Cerebellar nuclear complex (tissue), 1 donor: ENCODE measurements around the gene OR6K2.
"Not testable (repeated sequence)": the region's sequence is repeated elsewhere in the genome, so short reads cannot be mapped to it uniquely, and the experiment has no call there.

Experiments used
- DNase-seq, 2 experiments: peaks; one replicate each; lab custom pipeline; 2025; lab: John Stamatoyannopoulos, UW

OR6K2 gene, protein sequence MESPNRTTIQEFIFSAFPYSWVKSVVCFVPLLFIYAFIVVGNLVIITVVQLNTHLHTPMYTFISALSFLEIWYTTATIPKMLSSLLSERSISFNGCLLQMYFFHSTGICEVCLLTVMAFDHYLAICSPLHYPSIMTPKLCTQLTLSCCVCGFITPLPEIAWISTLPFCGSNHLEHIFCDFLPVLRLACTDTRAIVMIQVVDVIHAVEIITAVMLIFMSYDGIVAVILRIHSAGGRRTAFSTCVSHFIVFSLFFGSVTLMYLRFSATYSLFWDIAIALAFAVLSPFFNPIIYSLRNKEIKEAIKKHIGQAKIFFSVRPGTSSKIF

DNA sequence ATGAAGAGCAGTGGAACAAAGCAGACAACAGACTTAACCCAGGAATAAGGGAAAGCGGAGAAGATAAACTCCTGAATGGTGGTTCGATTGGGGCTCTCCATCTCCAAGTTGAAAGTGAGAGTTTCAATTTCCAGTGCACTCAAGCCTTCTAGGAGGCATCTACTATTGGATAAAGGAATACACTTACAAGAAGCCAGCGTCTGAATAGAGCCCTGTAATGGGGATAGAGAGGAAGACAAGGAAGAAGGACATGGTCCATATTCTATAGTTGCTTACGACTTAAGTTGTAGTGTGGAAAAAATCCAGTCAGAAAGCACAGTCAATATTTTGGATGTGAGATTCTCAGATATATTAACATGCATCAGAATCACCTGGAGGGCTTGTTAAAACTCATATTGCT, at the start of gene OR6K2:
Gene OR6K2 (minus strand): TSS at position 101 of the 400 bp plus-strand sequence. CDS start 0 bp downstream, at position 101.
- no peak for DNase-seq

DNA sequence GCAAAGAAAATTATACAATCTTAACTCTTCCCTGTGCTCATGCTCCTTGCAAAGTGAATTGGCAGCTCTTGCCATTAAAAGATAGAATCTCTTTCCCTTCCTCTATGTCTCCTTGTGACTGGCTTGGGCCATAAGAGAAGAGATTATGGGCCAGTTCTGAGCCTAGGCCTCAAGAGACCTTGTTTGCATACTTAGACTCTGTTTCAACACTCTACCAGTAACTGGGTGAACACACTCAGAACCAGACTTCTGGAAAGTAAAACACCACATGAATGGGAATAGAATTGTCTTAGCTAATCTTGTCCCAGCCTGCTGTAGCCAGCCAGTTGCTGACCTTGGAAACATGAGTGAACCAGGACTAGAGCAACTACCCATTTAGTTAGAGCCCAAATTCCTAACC, 35.4 kb upstream of the OR6K2 start:
- DNase-seq: no peak

DNA sequence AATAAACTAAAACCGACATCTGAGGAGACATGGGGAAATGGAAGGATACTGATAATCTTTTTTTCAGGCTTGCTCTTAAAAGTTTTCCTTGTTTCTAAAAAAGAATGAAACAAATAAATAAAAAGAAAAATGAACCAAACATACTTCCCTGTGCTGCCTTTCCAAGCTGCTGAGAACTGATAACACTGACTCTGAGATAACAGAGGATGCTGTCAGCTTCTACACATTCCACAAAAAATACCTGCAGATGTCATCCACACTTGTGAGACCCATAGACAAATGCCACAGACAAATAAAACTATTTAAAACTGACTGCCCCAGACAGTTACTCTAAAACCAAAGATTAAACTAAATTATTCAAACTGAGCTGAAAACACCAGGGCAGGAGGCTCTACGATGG, 32.1 kb upstream of the OR6K2 start:
- no peak for DNase-seq

DNA sequence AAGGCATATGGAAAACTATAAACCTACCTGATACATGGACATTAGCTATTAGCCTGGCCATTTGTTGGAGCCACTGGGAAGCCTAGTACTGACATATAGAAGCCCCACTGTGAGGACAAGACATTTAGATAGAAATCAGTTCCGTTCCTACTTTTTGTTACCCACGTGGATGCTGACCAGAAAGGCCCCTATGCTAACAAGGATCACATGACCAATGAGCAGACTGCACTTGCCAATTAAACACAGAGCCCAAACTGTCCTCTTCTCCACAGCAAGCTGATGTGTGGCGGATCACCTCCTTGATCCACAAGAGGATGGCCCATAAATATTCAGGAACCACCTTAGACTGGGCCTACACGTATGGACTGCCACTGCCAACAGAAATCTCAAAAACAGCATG, 31.3 kb upstream of the OR6K2 start:
- DNase-seq: no peak

DNA sequence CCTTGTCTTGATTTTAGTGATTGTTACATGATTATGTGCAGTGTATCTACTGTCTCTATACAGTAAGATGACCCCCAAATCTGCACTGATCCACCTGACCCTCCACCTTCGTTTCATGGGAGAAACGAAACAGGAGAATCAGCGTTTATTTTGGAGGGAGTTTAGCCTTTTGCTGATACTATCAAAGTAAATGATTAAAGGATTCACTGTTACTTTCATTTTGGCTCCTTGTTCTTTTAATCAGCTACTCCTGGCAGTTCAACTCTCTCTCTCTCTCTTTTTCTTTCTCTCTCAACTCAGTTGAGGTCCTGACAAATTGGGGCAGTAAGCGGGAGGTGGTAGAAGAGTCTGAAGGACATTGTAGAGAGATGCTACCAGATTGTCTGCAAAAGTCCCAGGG, 30.0 kb upstream of the OR6K2 start:
- no peak for DNase-seq

DNA sequence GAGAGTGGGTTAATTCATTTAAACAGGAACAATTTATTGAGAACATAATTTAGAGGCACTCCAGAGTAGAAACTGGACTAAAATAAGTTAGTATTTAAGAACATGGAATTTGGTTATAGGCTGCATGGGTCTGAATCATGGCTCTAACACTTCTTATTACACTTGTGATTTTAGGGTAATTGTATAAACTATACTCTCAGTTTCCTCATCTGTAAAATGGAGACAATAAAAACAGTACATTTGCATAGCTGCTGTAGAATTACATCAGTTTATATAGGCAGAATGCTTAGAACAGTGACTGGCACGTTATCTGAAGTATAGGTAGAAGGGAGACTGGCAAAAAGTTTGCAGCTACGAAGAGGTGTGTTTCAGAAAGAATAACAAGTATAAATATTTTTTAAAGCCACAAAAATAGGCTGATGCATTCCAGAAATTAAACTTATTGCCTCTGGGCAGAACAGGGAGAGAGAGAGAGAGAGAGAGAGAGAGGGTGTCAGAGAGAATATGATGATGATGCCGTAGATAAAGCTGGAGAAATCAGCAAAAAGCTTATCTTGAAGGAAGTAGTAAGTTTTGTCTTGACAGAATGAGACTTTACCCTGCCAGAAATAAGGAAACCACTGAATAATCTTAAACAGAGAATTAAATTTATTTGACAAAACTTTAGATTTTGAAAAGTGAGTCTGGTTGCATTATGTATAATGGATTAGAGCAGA, 28.2 kb upstream of the OR6K2 start:
- no peak for DNase-seq

DNA sequence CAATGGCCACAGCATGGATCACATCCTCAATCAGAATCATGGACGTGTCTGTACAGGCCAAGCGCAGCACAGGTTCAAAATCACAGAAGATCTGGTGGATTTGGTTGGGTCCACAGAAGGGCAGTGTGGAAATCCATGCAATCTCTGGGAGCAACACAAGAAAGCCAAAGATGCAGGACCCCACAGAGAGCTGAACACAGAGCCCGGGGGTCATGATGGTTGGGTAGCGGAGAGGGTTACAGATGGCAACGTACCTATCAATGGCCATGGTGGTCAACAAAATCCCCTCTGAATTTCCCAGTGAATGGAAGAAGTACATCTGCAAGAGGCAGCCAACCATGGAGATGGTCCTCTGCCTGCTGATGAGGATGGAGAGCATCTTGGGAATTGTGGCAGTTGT, 24.0 kb upstream of the OR6K2 start:
- DNase-seq: no peak

DNA sequence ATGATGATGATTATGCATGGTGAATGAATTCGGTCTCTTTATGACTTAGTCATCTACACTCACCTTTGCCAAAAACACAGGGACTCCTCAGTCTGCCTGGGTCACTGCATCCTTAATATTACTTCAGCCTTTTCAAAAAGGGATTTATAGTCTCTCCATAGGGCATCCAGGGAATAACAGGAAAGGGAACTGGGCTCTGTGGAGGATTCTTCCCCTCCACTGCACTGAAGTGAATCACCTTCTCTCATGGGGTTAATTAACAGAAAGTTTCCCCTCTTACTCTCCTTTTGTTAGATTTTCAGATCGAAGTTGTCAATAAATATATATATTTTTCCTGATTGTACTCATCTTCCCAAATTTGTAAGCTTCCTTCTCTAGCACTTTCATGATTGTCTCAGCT, 20.2 kb upstream of the OR6K2 start, which contains the start of gene OR6K3:
Gene OR6K3 (minus strand): TSS at position 101 of the 400 bp plus-strand sequence. CDS start 2,605 bp downstream, outside the sequence.
- DNase-seq: no peak

DNA sequence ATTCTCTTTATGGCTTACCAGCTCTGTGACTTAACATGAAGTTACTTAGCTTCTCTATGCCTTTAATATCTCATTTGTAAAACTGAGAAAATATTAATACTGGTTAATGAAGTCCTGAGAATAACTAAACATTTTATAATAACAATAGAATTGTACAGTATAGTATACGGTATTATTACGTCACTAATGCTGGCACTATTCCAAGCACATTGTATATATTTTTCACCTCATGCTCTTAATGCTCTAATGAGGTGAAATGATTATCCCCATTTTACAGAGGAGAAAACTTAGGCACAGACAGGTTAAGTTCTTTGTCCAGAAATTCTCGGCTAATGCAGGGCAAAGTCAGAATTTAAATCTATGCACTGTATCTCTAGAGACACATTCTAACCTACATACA, 19.2 kb upstream of the OR6K2 start:
- DNase-seq: no peak

DNA sequence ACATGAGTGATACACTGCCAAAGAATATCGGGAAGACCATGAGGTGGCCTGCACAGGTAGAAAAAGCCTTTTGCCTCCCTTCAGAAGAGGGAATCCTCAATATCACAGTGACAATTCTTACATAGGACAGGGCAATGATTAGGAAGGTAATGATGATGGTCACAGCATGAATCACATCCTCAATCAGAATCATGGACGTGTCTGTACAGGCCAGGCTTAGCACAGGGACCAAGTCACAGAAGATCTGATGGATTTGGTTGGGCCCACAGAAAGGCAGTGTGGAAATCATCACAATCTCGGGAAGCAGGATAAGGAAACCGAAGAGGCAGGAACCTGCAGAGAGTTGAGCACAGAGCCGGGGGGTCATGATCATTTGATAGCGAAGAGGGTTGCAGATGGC, 16.9 kb upstream of the OR6K2 start:
- no peak for DNase-seq

DNA sequence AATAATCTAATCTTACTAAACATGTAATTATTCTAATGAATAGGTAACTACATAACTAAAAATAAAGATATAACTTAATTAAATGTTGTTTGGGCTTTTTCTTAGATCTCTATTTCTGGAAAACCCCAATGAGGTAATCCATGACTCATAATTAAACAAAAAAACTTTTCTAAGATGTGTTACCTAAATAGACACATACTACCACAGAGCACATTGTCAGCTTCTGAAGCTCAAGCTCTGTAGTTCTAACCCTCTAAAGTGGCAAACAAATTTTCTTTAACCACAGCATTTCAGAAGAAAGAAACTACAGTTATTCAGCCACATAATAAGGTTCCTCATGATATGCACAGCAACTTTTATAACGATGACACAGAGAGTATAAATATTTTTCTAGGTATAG, 15.9 kb upstream of the OR6K2 start:
- no peak for DNase-seq

DNA sequence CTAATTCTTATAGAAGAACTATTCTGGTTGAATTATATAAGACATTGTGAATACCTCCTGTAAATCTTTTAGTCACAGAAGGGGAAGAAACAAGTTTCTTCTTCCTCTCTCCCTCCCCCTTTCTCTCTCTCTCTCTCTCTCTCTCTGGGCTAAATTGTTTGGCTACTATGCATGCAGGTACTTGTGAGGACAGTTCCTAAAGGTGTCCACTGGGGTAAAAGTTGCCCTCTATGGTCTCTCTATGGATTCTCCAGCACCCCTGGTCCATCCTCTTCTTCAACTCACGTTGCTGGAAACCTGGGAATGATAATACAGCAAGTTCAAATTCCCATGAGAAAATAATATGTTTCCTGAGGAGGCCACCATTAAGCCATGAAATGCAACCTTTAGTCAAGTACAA, 14.3 kb upstream of the OR6K2 start:
- DNase-seq: no peak

DNA sequence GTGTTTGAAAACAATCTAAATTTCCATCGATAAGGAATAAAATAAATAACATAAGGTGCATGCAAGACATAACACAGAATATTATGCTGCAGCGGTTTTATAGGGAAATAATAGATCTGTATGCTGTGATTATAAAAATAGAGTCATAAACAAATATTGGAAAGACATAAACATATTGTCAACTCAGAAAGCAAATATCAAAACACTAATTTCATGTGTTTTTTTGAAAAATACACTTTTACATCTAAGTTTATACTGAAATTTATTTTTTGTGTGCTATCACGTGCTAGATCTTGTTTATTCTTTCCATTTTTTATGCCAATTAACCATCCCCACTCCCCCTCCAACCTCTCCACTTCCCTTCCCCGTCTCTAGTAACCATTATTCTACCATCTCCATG, 10.6 kb upstream of the OR6K2 start:
- no peak for DNase-seq

DNA sequence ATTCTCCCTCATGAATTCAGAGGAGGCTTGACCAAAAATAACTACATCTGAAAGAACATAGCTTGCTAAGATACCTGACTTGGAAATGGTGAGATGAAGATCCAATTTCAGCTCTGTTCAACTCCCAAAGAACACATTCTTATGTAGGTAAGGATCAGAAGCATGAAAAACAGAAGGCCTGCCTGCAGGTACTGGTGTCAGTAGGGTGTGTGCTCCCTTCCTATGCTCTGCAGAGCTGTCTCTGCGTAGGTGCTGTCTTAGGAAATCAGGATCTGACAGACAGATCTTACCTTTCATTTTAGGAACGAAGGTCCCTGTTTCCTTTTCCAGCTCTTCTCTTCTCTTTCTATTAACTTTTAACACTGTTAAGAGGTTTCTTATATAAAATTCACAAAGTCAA, 5.6 kb upstream of the OR6K2 start:
- DNase-seq: no peak

DNA sequence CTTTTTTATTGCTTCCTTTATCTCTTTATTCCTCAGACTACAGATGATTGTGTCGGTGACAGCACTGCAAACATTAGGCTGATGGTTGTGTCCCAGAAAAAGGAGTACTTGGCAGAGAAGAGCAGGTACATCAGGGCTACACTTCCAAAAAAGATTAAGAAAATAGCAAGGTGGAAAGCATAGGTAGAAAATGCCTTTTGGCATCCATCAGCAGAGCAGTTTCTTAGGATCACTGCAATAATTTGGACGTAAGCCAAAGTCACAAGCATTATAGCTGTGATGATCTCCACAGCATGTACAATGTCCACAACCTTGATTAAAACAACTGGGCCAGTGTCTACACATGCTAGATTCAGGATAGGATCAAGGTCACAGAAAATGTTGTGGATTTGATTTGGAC, 5.9 kb downstream of the OR6K2 start:
- DNase-seq: no peak

DNA sequence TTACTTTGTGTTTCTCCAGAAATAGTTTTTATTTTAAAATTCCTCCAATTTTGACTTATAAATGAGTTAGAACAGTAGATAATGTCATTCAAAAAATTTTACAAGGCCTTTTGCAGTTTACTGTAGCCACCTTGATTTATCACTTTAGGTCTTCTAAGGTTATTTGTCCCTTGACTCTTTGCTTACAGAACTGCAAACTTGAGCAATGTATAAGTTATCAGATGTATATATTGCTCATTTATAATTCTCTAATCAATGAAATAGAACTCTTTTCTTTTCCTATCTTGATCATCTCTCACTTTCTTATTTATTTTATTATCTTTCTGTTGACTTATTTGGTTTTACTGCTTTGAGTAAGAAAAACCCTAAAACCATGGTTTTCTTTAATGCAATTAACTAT, 8.1 kb downstream of the OR6K2 start:
- DNase-seq: no peak

DNA sequence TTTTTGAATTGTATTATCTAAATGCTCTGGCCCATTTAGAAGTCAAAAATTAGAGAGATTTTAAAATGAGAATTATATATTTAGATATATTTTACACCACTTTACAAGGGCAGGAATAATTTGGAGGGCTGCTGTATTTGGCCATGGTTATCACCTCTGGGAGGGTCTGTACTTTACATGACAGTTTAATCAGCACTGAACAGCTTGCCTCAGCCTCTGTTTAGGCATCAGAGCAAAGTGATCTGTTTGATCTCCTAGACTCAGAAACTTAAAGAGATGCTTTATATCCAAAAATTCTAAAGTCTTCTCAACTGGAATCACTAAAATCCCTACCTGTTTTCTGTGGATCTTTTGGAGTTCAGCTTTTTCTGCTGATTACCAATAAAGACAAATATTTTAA, 8.5 kb downstream of the OR6K2 start:
- no peak for DNase-seq

DNA sequence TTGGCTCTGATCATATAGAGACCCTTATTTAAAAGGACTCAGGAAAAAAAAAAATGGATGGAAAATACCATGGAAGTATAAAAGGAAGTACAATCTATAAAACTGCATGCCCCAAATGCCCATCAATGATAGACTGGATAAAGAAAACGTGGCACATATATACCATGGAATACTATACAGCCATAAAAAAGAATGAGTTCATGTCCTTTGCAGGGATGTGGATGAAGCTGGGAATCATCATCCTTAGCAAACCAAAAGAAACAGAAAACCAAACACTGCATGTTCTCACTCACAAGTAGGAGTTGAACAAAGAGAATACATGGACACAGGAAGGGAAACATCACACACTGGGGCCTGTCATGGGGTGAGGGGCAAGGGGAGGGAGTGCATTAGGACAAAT, 9.3 kb downstream of the OR6K2 start:
- DNase-seq: not testable (repeated sequence)

DNA sequence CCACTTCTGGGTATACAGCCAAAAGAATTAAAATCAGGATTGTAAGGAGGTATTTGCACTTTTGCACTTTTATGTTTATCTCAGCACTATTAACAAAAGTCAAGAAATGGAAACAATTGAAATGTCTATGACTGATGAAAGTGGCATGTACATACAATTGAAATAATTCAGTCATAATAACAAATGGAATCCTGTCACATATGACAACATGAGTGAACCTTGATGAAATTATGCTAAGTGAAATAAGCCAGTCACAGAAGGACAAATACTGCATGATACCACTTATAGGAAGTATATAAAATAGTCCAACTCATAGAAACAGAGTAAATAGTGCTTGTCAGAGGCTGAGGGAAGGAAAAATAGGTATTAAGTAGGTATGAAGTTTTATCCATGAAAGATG, 10.6 kb downstream of the OR6K2 start:
- DNase-seq: no peak

DNA sequence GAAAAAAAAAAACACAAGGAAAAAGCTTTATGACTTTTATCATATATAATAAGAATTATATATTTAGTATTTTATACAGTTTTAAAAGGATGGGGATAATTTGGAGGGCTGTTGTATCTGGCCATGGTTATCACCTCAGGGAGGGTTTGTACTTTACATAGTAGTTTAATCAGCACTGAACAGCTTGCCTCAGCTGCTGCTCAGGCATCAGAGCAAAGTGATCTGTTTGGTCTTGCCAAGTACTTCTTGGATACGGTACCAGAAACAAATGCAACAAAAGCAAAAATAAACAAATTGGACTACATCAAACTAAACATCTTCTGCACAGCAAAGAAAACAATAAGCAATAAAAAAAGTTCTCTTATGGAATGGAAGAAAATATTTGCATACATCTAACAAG, 11.3 kb downstream of the OR6K2 start:
- DNase-seq: no peak

DNA sequence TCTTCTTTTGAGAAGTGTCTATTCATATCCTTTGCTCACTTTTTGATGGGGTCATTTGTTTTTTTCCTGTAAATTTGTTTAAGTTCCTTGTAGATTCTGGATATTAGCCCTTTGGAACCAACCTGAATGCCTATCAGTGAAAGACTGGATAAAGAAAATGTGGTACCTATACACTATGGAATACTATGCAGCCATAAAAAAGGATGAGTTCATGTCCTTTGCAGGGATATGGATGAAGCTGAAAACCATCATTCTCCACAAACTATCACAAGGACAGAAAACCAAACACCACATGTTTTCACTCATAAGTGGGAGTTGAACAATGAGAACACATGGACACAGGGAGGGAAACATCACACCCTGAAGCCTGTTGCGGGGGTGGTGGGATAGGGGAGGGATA, 12.1 kb downstream of the OR6K2 start:
- not testable (repeated sequence) for DNase-seq

DNA sequence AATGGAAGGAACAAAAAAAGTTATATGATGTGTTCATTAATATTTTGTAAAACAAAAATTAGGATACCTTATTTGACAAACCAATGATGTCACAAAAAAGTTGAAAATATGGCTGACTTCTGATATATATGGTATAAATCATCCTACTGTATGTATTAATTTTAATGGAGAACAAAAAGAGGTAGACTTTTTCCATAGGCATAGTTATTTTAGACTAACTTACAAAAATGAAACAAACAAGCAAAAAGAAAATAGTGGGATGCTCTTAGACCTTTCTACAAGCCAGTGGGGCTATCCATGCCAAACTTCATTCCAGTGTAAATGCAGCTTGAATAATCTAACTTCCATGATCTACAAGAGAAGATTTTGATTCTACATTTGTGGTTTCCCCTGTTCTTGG, 13.4 kb downstream of the OR6K2 start:
- no peak for DNase-seq

DNA sequence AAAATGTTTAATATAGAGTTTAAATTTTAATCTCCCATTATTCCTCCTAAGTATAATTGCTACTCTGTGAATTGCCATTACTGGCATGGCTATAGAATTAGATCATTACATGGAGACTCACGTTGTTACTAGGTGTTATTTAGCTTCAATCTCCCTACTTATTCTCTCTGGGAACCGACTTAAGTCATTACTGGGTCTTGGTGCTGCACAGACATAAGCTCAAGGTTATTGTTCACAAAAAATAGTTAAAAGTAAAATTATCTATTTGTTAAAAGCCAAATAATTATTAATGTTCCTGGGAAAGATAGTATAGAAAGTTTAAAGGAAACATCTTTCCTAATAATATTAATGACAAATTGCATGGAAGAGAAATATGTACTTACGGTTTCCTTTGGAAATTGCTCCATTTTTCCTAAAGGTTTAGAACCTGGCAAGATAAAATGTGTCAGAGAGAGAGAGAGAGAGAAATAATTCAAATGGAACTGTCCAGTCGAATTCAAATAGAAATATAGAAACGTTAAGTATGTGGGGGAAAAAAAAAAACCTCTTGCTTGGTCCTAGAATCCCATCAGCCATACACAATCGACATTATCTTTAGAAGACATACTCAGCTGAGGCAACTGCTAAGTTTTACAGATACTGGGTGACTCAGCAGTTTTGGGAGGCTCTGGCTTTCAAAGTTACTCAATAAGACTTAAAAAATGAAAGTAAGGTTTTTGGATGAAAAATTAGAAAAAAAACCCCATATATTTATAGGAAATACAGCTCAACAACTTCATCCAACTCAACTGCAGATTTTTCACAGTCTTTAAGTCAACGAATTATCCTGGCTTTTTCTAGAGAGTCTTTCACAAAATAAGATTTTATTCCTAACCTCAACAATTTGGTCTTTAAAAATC, 14.1 kb downstream of the OR6K2 start, which contains the start of gene SPTA1:
Gene SPTA1 (minus strand): TSS at position 605 of the 899 bp plus-strand sequence. CDS start 198 bp downstream, at position 407.
- DNase-seq: no peak
